PFSK-1 (cell line): ENCODE measurements around the gene TMEM120B.

Experiments
- FOXP2 ChIP-seq: optimal IDR thresholded peaks from 2 replicates; pipeline ENCODE3; 2011; ENCODE audit warnings: borderline replicate concordance, control low read depth, inconsistent platforms; ENCODE audit not compliant: insufficient read depth; ENCODE audit errors: extremely low read length, extremely low read depth
- POLR2AphosphoS5 ChIP-seq: IDR thresholded peaks from 2 replicates; pipeline ENCODE4 v1.6.1; 2012; ENCODE audit warnings: low read depth, mild to moderate bottlenecking, control low read depth, low read length, moderate library complexity
- REST ChIP-seq, 2 experiments: IDR thresholded peaks; 2 replicates each; pipeline versions ENCODE4 v1.6.1 to v1.8.0; 2011 to 2012; ENCODE audit warnings: low read depth in 2 of 2, low read length in 2 of 2, control low read depth in 1 of 2, inconsistent platforms in 1 of 2, mild to moderate bottlenecking in 1 of 2, moderate library complexity in 1 of 2; ENCODE audit not compliant: insufficient read depth in 1 of 2
- SIN3A ChIP-seq: IDR thresholded peaks from 2 replicates; pipeline ENCODE4 v1.6.1; 2012; ENCODE audit warnings: mild to moderate bottlenecking, low read length, moderate library complexity, borderline replicate concordance; ENCODE audit not compliant: insufficient read depth
- TAF1 ChIP-seq: IDR thresholded peaks from 2 replicates; pipeline ENCODE4 v1.6.1; 2012; ENCODE audit warnings: low read length, control low read depth, borderline replicate concordance; ENCODE audit not compliant: insufficient read depth

Gene TMEM120B

DNA sequence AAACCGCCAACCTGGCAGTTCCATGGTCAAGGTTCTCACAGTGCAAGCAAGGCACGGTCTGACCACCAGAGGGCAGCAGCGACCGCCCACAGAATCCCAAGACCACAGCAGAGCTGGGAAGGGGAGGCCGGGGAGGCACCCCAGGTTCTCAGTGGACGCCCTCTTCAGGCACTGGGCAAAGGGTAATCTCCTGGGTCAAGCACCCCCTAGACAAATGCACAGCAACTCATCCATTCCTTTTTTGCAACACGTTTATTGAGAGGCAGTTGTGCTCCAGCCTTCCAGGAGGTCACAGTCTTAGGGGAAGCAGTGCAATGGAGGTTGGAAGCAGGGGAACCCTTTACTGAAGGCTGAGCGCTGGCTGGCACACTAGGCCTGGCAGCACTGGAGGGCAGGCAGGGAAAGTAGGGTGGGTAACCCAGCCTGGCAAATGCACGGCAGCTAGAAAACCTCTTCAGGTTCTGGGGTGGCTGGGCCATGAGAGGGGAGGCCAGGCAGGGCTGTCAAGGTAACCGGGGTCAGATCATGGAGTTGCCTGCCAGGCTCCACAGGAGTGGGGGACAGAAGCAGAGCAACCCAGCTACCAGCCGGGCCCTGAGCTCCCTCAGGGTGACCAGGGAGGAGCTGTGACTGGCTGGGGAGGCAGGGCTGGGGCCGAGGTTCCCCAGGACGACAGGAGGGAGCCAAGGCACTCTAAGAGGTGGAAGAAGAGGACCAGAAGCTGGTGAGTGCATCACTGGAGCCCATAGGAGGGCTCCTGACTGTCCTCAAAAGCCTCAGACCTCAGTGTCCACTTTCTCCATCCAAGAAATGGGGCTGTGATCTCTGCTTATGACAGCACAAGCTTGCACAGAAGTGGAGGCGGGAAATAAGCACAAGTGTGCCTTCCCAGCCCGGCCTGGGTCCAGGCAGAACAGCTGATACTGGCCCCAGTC is 82.7 kb downstream of the TMEM120B start:
- TF ChIP-seq FOXP2 (no peak), TAF1 (no peak), REST (IDR thresholded peaks at IDR 0.05; ENCODE audit: insufficient read depth in 1 of 2, low read depth in 2 of 2, low read length in 2 of 2) (no peak), SIN3A (no peak), POLR2AphosphoS5 (no peak)

DNA sequence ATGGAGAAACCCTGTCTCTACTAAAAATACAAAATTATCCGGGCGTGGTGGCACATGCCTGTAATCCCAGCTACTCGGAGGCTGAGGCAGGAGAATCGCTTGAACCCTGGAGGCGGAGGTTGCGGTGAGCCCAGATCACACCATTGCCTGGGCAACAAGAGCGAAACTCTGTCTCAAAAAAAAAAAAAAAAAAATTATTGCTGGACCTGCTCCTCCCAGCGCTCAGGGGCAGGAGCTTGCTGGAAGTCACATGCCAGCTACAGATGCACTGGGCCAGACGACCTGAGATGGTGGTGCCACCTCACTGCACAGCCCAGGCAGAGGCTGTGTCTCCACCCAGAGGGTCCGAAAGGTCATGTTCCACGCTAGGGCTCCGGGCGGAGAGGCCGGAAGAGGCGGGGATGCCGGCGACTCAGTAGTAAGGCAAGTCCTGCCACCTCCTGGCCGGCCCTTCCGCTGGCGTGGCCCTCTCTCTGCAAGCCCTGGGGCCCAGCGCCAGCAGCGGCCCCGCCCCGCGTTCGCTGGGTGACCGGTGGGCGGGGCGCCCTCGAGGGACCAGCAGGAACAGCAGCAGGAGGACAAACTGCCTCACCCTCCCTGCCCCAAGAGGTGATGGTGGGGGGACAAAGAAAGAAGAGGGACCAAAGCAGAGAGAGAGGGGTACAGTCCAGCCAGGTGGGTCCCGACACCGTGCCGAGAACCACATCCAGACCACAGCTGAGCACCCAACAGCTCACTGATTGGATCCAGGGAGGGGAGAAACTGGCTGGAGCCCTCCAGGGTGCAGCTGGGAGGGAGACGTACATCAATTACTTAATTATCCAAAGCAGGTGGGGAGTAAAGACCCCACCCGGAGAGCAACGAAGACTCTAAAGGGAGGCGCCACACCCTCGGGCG is 84.6 kb downstream of the TMEM120B start:
- no peak for TF ChIP-seq SIN3A
- TF ChIP-seq POLR2AphosphoS5 = peak; percentile 28; the same call in 1 of the 2 replicates

DNA sequence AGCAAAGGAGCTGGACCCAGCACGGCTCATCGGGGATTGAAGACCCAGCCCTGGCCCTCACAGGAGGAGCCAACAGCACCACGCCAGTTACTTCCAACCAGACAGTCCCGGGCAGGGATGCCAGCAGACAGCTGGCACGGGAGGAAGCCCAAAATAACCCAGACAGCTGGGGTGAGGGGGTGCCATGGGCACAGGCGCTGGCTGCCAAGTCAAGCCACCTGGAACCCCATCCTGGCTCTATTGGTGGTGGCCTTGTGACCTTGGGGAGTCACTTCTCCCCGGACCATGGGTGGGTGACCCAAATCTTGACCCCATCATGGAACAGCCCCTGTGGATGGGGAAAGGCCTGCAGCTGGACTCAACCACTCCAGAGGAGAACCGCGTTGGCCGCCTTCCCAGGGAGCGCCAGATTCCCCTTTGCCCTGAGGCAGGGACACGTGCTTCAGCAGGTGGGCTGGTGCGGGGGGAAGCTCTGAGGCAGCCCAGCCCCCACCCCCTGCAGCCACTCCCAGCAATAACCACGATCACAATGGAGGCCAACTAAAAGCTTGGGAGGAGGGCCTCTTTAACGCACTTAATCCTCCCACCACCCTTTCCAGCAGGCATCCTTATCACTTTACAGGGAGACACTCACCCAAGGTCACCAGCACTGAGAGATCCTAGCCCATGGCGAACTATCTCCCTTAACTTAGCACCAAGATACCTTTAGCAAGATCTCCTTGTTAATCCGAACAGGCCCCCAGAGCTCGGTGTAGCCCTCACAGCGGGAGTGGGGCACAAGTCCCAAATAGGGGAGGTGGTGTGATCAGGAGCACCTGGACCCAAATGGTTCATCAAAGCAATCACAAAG is 85.6 kb downstream of the TMEM120B start:
- TF ChIP-seq POLR2AphosphoS5 (peak; percentile 31; the same call in 1 of the 2 replicates), TAF1 (no peak)

DNA sequence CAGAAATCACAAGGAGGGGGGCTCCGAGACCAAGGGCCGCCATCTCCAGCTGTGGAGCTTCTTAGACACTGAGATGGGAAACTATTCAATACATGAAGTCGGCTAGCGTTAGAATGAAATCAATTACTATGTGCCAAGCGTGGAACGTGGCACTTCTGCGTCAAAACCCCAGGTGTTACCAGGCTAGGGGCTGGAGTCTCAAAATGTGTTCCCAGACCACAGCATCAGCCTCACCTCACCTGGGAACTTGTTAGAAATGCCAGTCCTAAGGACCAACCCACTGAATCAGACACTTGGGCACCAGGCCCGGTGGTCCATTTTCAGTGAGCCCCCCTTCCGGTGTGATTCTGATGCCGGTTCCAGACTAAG is 86.2 kb downstream of the TMEM120B start:
- TF ChIP-seq SIN3A = no peak
- no peak for TF ChIP-seq POLR2AphosphoS5
- TF ChIP-seq REST (IDR thresholded peaks at IDR 0.05; ENCODE audit: insufficient read depth in 1 of 2, low read depth in 2 of 2, low read length in 2 of 2) = no peak

- TF ChIP-seq FOXP2 = no peak
- 0 out of 2 replicates have a peak, but pooled peaks have one; percentile 30 for TF ChIP-seq SIN3A
These were observed 86.7 kb downstream of the TMEM120B start for GRCh38 chr12:121799156-121799841.

- TF ChIP-seq POLR2AphosphoS5 (peak; percentile 61; the same call in 1 of the 2 replicates), TAF1 (0 out of 2 replicates have a peak, but pooled peaks have one; percentile 40), REST (IDR thresholded peaks at IDR 0.05; ENCODE audit: insufficient read depth in 1 of 2, low read depth in 2 of 2, low read length in 2 of 2) (no peak)
These were observed 87.5 kb downstream of the TMEM120B start for GRCh38 chr12:121799842-121800693.
